HG03135 (cell line): ENCODE results near the gene CST7.
"Not testable (repeated sequence)": the region's sequence is repeated elsewhere in the genome, so short reads cannot be mapped to it uniquely, and the experiment has no call there.

Experiments
- ATAC-seq: cut with Tn5 transposase; IDR thresholded peaks from one replicate; pipeline ENCODE4 v1.9.1; 2021; ENCODE audit warnings: mild to moderate bottlenecking, moderate library complexity; ENCODE audit not compliant: unreplicated experiment

The CST7 gene

DNA sequence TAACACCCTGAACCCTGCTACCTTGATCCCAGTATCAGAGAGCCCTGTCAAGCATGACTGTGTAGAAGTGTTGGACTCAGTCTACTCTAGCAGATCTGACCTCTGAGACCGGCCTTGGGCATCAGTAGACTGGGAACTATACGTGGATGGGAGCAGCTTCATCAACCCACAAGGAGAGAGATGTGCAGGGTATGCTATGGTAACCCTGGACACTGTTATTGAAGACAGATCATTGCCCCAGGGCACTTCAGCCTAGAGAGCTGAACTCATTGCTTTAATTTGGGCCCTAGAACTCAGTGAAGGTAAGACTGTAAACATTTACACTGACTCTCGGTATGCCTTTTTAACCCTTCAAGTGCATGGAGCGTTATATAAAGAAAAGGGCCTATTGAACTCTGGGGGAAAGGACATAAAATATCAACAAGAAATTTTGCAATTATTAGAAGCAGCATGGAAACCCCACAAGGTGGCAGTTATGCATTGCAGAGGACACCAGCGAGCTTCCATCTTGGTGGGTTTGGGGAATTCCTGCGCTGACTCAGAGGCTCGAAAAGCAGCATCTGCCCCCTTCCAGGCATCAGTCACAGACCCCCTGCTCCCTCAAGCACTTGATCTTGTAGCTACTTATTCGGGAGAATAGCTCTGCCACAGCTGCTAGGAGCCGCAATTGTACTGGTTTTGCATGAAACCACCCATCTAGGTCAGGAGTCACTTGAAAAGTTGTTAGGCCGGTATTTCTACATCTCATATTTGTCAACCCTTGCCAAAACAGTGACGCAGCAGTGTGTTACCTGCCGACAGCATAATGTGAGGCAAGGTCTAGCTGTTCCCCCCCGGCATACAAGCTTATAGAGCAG is 19.0 kb upstream of the CST7 start:
- ATAC-seq = not testable (repeated sequence)

DNA sequence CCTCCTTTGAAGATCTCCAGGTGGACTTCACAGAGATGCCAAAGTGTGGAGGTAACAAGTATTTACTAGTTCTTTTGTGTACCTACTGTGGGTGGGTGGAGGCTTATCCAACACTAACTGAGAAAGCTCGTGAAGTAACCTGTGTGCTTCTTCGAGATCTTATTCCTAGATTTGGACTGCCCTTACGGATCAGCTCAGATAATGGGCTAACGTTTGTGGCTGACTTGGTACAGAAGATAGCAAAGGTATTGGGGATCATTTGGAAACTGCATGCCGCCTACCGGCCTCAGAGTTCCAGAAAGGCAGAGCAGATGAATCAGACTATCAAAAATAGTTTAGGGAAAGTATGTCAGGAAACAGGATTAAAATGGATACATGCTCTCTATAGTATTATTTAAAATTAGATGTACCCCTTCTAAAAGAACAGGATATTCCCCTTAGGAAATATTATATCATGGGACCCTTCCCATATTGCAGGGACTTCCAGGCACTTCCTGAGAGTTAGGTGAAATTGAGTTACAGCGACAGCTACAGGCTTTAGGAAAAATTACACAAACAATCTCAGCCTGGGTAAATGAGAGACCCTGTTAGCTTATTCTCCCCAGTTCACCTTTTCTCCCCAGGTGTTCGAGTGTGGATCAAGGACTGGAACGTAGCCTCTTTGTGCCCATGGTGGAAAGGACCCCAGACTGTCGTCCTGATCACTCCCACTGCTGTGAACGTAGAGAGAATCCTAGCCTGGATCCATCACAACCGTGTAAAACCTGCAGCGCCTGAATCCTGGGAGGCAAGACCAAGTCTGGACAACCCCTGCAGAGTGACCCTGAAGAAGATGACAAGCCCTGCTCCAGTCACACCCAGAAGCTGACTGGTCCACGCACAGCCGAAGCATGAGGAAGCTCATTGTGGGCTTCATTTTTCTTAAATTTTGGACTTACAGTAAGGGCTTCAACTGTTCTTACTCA is 18.1 kb upstream of the CST7 start:
- ATAC-seq = not testable (repeated sequence)

DNA sequence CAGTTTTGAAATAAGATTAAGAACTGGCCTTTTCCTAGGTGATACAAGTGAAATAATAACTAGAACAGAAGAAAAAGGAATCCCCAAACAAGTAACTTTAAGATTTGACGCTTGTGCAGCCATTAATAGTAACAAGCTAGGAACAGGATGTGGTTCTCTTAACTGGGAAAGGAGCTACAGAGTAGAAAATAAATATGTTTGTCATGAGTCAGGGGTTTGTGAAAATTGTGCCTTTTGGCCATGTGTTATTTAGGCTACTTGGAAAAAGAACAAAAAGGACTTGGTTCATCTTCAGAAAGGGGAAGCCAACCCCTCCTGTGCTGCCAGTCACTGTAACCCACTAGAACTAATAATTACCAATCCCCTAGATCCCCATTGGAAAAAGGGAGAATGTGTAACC is 17.2 kb upstream of the CST7 start:
- ATAC-seq = not testable (repeated sequence)

DNA sequence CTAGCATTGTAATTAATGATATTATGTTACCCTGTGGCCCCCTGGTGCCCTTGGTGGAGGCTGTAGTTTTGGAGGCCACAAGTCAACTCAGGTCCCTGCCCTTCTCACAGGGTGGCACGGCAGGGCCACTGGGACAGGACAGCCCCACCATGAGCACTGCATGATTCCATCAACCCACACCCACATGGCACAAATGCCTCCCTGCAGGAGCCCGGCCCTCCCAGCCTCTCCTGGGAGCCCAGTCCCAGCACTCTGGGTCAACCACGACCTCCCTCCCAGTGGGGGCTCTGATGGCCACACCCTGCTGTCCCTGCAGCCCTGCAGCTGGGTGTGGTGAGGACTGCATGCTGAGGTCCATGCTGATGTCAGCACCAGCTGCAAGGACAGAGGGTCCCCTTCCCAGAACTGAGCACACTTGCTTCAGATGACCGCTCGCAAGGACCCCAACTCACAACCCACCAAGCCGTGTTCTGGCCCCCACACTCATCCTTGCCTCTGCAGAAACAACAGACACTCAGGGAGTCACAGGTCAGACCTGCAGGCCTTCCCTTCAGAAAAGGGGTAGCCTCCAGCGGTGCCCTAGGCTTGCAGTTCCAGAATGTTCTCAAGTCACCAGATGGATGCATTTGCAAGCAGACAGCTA is 15.7 kb upstream of the CST7 start:
- ATAC-seq = no peak

DNA sequence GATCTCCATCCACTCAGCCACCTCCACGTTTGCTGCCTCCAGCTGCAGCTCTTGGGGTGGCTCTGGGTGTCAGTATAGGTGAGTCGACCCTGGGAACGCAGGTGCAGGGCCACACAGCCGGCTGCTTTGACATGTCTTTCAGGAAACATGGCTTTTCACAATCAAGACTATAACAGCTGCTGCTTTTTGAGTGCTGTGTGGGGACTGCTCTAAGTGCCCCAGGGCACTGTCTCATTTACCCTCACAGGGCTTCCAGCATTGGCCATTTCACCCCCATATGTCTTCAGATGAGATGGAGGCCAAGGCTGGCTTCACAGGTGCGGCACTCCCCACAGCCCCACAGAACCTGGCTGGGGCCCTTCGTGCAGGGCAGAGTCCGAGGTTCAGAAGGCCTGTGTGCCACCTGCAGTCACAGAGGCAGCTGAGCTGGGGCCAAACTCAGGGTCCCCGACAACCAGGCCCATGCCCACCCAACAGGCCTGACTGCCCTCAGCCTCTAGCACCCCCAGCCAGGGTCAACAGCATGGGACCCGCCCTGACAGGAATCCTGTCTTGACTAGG is 14.9 kb upstream of the CST7 start:
- no peak for ATAC-seq

DNA sequence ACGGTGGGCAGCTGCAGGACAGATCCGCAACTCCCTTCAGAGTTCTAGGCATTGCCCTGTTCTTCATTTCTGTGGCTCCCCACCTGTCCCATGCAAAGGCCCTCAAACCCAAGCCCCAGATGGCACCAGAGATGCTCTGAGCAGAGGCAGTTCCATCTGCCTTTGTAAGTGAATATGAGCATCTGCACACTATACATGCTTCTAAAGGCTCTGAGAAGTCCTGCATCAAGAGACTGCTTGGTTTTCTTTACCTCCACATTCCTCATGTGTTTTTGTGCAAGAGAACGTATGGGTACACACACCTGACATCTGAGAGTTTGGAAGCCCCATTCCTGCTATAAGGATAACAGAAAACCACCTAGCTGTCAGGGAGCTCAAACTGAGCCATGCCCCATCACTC is 14.4 kb upstream of the CST7 start:
- ATAC-seq = no peak

DNA sequence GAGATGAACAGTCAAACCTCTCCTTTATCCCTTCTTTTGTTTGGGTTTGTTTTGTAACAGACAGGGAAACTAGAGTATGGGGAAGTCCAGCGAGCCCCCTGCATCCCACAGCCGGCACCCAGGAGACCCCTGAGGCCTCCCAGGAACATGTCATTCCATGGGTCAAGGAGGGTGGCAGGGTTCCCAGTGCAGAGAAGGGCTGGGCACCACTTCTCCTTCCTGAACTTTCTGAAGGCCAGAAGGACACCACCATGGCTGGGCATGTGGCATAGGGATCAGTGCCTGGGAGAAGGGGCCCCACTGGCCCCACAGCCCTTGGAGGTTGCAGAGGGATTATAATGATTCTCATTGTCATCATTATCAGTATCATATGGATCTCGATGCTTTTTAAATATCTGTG is 13.9 kb upstream of the CST7 start:
- no peak for ATAC-seq

DNA sequence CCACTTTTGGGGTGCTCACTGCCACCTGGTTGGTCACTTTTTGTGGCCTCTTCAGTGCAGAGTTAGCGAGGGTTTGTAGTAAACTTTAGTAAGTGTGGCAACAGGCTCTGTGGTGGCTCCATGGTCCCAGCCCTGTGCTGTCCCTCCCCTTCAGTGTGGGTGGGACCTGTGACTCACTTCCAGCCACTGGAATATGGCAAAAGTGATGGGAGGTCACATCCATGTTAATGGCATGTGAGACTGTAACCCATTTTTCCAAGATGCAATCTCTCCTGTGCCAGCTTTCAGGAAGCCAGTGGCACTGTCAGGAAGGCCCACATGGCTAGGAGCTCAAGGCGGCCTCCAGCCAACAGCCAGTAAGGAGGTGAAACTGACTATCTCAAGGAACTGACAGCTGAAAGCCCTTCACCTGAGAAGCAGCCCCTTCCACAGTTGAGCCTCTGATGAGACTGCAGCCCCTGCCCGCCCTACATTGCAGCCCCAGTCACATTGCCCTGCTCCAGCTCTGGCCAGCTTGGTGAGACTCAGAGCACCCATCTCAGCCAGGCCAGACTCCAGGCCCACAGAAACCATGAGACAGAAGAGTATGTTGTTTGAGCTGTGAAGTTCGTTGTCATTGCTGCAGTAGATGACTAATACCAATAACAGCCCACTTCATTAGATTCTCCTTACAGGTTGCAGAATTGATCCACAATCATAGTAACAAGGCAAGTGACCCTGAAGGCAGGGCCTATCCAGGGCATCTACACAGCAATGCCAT is 13.1 kb upstream of the CST7 start:
- ATAC-seq = no peak

DNA sequence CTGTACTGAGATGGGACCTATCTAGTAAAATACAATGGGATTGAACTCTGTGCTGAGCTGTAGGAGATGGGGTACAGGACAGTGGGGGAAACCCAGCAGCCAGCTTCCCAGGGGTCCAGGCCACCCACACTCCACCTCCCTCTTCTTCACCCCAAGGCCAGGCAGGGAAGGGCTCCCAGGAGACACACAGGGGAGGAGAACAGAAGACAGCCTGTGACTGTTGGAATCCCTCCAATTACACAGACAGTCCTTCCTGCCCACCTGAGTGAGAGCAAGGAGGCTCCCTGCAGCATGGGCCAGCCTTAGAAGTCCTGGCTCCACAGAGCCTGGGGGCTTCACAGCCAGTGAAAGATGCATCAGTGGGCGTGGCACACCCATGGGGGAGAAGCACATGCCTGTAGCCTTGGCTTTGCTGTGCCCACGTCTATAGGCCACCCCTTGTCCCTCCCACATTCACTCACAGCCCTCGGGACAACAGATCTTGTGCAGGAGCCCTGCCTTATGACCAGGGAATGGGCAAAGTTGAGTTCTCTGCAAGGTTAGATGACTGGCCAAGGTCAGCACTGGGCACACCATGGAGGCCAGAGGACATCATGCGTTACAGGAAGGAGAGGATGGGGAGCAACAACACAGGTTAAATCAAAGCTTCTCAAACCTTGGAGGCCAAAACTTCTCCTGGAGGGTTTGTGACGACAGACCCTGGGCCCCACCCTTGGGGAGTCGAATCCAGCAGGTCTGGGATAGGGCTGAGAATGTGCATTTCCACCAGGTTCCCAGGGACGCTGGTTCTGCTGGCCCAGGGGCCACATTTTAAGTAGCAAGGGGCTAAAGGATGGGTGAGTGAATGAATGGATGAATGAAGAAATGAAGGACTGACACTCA is 12.3 kb upstream of the CST7 start:
- ATAC-seq = no peak

DNA sequence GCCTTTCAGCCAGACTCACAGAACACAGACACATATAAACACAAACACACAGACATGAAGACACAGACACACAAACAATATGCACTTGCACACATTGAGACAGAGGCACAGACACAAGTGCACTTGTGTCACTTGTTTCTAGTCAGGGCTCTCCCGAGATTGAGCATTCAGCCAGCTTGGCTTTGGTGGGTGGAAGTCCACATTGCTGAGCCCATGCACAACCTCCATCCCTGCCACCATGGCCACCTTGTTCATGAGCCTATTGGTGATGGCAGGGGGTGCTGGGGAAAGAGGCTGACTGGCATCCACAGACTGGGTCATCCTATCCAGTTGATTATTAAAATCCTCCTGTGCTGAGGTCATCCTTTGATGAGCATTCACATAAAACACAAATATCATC is 11.5 kb upstream of the CST7 start:
- ATAC-seq = no peak

DNA sequence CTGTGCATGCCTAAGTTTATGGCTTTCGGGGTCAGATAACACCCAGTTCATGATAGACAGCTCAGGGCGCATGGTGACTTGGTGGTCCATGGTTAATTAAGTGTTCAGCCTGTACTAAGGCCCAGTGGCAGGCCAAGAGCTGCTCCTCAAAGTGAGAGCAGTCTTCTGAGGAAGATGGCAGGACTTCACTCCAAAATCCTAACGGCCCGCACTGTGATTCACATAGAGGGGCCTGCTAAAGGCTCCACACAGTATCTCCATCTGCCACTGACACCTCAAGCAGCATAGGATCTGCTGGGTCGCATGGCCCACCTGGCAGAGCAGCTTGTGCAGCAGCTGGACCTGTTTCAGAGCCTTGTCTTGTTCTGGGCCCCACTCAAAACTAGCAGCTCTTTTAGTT is 10.6 kb upstream of the CST7 start:
- no peak for ATAC-seq

DNA sequence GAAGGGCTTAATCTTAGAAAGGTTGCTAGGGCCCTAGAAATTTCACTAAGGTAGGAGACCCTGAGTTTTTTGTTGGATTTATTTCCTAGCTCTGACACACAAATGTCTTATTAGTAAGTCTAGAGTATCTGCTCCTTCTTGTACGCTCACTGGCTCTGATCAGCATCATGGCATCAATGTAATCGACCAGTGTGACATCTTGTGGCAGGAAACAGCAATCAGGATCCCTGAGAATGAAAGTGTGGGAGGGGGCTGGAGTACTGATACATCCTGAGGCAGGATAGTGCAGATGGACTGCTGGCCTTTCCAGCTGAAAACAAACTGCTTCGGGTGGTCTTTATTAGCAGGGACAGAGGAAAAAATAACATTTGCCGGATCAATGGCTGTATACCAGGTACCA is 10.0 kb upstream of the CST7 start:
- no peak for ATAC-seq

DNA sequence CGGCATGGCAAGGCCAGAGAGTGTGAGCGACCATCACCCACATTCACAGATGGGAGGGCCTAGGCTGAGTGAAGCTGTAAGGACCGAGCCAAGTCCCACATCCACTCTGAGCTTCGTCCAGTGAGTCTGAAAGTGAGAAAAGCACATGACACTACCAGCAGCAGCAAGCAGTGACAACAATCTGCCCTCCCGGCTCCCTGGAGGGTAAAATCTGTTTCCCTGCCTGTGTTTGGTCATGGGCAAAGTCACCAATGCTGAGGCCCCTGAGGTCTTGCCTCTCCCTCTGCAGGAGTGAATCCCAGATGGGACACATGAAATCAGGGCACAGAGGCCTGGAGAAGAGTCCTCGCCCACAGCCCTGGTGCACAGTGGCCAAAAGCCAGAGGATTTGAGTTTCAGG is 6.4 kb upstream of the CST7 start:
- no peak for ATAC-seq

DNA sequence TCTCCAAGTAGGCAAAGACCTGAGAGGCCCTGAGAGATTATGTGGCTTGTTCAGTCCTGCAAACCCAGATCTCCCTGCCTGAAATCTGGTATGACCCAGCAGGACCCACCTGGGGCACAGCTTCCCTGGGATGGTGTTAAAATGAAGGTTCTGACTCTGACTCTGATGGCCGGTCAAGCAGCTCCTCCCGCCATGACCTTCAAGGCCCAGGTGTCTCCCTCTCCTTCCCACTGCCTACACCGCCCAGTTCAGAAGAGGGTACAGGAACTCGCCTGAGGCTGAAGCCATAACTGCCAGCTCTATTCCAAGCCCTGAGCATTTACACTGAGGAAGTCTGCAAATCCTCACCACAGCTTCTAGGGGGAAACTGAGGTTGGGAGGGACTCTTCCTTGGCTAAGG is 5.9 kb upstream of the CST7 start:
- ATAC-seq = no peak

DNA sequence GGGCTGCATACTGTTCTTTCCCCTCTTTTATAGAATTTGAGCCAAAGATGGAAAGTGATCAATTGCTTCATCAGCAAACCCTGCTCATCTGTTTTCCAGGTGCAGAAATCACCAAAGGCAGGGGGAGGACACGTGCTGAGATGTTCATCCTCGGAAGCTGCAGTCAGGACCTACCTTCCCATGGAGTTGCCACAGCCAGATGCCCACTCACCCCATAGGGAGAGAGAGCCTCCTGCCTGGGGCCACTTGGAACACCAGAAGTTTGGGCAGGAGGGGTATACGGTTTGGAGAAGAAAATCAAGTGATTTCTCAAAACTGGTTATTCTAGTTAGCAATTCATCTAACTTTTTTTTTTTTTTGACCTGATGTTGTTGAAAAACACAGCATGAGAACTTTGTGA is 5.3 kb upstream of the CST7 start:
- no peak for ATAC-seq

DNA sequence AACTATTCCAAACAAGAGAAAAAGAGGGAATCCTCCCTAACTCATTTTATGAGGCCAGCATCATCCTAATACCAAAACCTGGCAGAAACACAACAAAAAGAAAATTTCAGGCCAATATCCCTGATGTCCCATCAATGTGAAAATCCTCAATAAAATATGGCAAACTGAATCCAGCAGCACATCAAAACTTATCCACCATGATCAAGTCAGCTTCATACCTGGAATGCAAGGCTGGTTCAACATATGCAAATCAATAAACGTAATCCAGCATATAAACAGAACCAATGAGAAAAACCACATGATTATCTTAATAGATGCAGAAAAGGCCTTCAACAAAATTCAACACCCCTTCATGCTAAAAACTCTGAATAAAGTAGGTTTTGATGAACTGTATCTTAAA is 2.7 kb upstream of the CST7 start:
- not testable (repeated sequence) for ATAC-seq

DNA sequence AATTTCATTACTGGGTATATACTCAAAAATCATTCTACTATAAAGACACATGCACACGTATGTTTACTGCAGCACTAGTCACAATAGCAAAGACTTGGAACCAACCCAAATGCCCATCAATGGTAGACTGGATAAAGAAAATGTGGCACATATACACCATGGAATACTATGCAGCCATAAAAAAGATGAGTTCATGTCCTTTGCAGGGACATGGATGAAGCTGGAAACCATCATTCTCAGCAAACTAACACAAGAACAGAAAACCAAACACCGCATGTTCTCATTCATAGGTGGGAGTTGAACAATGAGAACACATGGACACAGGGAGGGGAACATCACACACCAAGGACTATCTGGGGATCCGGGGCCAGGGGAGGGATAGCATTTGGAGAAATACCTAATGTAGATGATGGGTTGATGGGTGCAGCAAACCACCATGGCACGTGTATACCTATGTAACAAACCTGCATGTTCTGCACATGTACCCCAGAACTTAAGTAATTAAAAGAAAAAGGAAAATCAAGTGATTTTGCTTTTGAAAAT is 602 bp upstream of the CST7 start:
- not testable (repeated sequence) for ATAC-seq

DNA sequence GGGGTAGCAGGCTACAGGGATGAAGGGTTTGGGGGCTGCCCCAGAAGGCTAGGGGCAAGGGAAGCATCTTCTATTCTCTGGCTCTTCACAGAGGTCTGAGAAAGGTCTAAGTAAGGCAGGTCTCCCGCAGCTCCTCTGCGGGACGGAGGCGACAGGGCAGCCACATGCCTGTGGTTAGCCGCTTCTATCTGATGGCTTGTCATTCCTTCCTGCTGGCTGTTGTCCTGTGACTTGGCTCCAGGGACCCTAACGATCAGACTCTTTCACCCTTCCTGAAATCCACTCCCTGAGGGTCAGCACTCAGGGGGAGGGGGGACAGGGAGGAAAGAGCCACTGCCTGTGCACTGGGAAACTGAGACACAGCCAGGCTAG is 673 bp downstream of the CST7 start:
- no peak for ATAC-seq

DNA sequence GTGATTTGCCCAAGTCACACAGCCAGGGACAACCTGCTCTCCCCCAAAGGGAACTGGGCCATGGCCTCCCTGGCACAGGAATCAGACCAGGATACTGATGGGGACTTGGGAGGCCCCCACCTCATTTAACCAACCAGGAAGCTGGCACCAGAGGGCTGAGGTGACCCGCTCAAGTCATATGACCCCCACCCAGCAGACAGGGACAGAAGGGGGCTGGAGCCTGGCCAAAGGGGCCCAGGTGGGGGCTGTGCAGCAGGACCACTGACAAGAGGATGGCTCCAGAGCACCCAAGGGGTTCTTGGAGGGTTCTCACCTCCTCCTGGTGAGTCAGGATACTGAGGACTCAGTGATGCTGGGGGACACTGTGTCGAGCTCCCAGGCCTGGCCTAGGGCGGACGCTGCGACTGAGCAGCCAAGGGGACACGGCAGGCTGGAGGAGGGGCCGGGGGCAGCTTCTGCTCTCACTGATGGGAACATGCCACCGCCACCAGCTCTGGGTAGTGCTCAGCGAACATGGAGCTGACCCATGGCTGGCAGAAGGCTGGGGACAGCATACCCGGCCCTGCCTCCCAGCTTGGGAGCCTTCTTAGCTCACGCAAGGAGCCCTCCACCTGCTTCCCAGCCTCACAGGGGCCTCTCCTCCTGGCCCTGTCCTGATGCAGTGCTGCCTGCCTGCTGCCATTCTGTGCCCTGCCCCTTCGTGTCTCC is 1.2 kb downstream of the CST7 start:
- no peak for ATAC-seq
